H9 (cell line): ENCODE results near the gene TADA2A. TPM values are rescaled to one million over a fixed set of nuclear protein-coding genes. Genes with fewer than 3 reads are reported as not detected.

ENCODE experiments used
- DNase-seq: peaks from one replicate; pipeline ENCODE4 v3.0.0-alpha.2; 2017
- H2AFZ ChIP-seq: one replicate; pipeline ENCODE4 v1.6.1; 2013; ENCODE audit warnings: mild to moderate bottlenecking, low read length, control low read depth, moderate library complexity
- H2AK5ac ChIP-seq: 2 replicates; pipeline ENCODE4 v1.6.1; 2013; ENCODE audit warnings: low read length, control low read depth, mixed read lengths; ENCODE audit not compliant: insufficient read length
- H2BK120ac ChIP-seq: one replicate; pipeline ENCODE4 v1.6.1; 2013; ENCODE audit warnings: low read depth, mild to moderate bottlenecking, low read length, control low read depth, inconsistent platforms; ENCODE audit not compliant: poor library complexity, severe bottlenecking
- H2BK12ac ChIP-seq: 2 replicates; pipeline ENCODE4 v1.6.1; 2013; ENCODE audit warnings: low read length, control low read depth, mixed read lengths, low read depth; ENCODE audit not compliant: insufficient read length
- H2BK15ac ChIP-seq: 2 replicates; pipeline ENCODE4 v1.6.1; 2013; ENCODE audit warnings: low read depth, low read length, control low read depth
- H2BK20ac ChIP-seq: one replicate; pipeline ENCODE4 v1.6.1; 2013; ENCODE audit warnings: low read depth, mild to moderate bottlenecking, low read length, control low read depth, inconsistent platforms; ENCODE audit not compliant: poor library complexity, severe bottlenecking
- H2BK5ac ChIP-seq: 2 replicates; pipeline ENCODE4 v1.6.1; 2013; ENCODE audit warnings: low read length, control low read depth, mixed read lengths; ENCODE audit not compliant: insufficient read length
- H3K14ac ChIP-seq: 2 replicates; pipeline ENCODE4 v1.6.1; 2013; ENCODE audit warnings: low read length, control low read depth; ENCODE audit not compliant: insufficient read depth
- H3K18ac ChIP-seq: 2 replicates; pipeline ENCODE4 v1.6.1; 2013; ENCODE audit warnings: low read depth, mild to moderate bottlenecking, mixed read lengths, low read length, control low read depth; ENCODE audit not compliant: insufficient read length
- H3K23ac ChIP-seq: 2 replicates; pipeline ENCODE4 v1.6.1; 2013; ENCODE audit warnings: low read length, control low read depth, mixed read lengths, low read depth; ENCODE audit not compliant: insufficient read length
- H3K23me2 ChIP-seq: 2 replicates; pipeline ENCODE4 v1.6.1; 2013; ENCODE audit warnings: low read depth, mild to moderate bottlenecking, mixed read lengths, low read length, control low read depth; ENCODE audit not compliant: insufficient read length, poor library complexity, severe bottlenecking
- H3K27ac ChIP-seq: 2 replicates; pipeline ENCODE4 v1.5.1; 2013; ENCODE audit warnings: low read length, control low read depth, mixed read lengths, low read depth; ENCODE audit not compliant: insufficient read length
- H3K27me3 ChIP-seq: 2 replicates; pipeline ENCODE4 v1.6.1; 2013; ENCODE audit warnings: low read length, control low read depth, inconsistent platforms; ENCODE audit not compliant: insufficient read depth
- H3K4ac ChIP-seq: 2 replicates; pipeline ENCODE4 v1.6.1; 2013; ENCODE audit warnings: low read depth, mild to moderate bottlenecking, control low read depth, inconsistent platforms, low read length, moderate library complexity
- H3K4me1 ChIP-seq: 2 replicates; pipeline ENCODE4 v1.6.1; 2013; ENCODE audit warnings: low read length, control low read depth, inconsistent platforms; ENCODE audit not compliant: insufficient read depth
- H3K4me2 ChIP-seq: 2 replicates; pipeline ENCODE4 v1.6.1; 2013; ENCODE audit warnings: low read length, control low read depth, mixed read lengths; ENCODE audit not compliant: insufficient read length, insufficient read depth
- H3K56ac ChIP-seq: 2 replicates; pipeline ENCODE4 v1.6.1; 2013; ENCODE audit warnings: low read depth, mild to moderate bottlenecking, mixed read lengths, low read length, control low read depth; ENCODE audit not compliant: insufficient read length
- H3K79me1 ChIP-seq: 2 replicates; pipeline ENCODE4 v1.6.1; 2013; ENCODE audit warnings: low read depth, mild to moderate bottlenecking, moderate library complexity, low read length, control low read depth, inconsistent platforms; ENCODE audit not compliant: insufficient read depth, poor library complexity, severe bottlenecking
- H3K79me2 ChIP-seq: 2 replicates; pipeline ENCODE4 v1.6.1; 2013; ENCODE audit warnings: low read length, control low read depth, inconsistent platforms; ENCODE audit not compliant: insufficient read depth
- H3K9ac ChIP-seq: 2 replicates; pipeline ENCODE4 v1.6.1; 2013; ENCODE audit warnings: low read length, control low read depth, mixed read lengths; ENCODE audit not compliant: insufficient read length; ENCODE audit errors: extremely low read depth
- H3K9me3 ChIP-seq: one replicate; pipeline ENCODE4 v1.6.1; 2013; ENCODE audit warnings: low read depth, low read length, inconsistent platforms; ENCODE audit not compliant: control insufficient read depth
- H3T11ph ChIP-seq: one replicate; pipeline ENCODE4 v1.6.1; 2013; ENCODE audit warnings: mild to moderate bottlenecking, low read length, control low read depth, inconsistent platforms
- H4K20me1 ChIP-seq: one replicate; pipeline ENCODE4 v1.6.1; 2013; ENCODE audit not compliant: control insufficient read depth, insufficient read length, insufficient read depth
- H4K5ac ChIP-seq: 2 replicates; pipeline ENCODE4 v1.6.1; 2013; ENCODE audit warnings: low read depth, mild to moderate bottlenecking, mixed read lengths, low read length, control low read depth; ENCODE audit not compliant: insufficient read length
- H4K8ac ChIP-seq: replicated peaks from 2 replicates; pipeline ENCODE4 v1.6.1; 2013; ENCODE audit warnings: low read length, control low read depth, mixed read lengths, low read depth; ENCODE audit not compliant: insufficient read length
- H4K91ac ChIP-seq: 2 replicates; pipeline ENCODE4 v1.6.1; 2013; ENCODE audit warnings: low read depth, mild to moderate bottlenecking, moderate library complexity, mixed read lengths, low read length, control low read depth; ENCODE audit not compliant: insufficient read length
- H3K27ac Mint-ChIP-seq, 3 experiments: 2 replicates in 2 of 3; 3 replicates in 1 of 3; pipeline ENCODE4 v1.8.0; 2020 to 2021; ENCODE audit warnings: mixed read lengths in 3 of 3, mild to moderate bottlenecking in 1 of 3, moderate library complexity in 1 of 3
- H3K27me3 Mint-ChIP-seq: 2 replicates; pipeline ENCODE4 v1.8.0; 2021; ENCODE audit warnings: low read depth, mild to moderate bottlenecking, moderate library complexity, mixed read lengths
- H3K36me3 Mint-ChIP-seq, 3 experiments: 2 replicates in 2 of 3; 3 replicates in 1 of 3; pipeline ENCODE4 v1.8.0; 2020 to 2021; ENCODE audit warnings: low read depth in 3 of 3, mixed read lengths in 3 of 3; ENCODE audit not compliant: insufficient read depth in 1 of 3
- H3K4me1 Mint-ChIP-seq, 2 experiments: 2 replicates each; pipeline ENCODE4 v1.8.0; 2020; ENCODE audit warnings: mixed read lengths in 2 of 2
- H3K4me3 Mint-ChIP-seq, 2 experiments: 2 replicates in 1 of 2; 3 replicates in 1 of 2; pipeline ENCODE4 v1.8.0; 2020 to 2021; ENCODE audit warnings: mild to moderate bottlenecking in 2 of 2, mixed read lengths in 2 of 2, moderate library complexity in 1 of 2
- H3K9me3 Mint-ChIP-seq, 2 experiments: 2 replicates in 1 of 2; 3 replicates in 1 of 2; pipeline ENCODE4 v1.8.0; 2020; ENCODE audit warnings: mild to moderate bottlenecking in 2 of 2, mixed read lengths in 2 of 2, moderate library complexity in 1 of 2
- WGBS: extraction: QIAGEN DNeasy Blood & Tissue Kit; methylation state at CpG from one replicate; pipeline ENCODE4 v1.1.7; 2013; ENCODE audit warnings: missing lambda C conversion rate, low lambda C conversion rate, mixed read lengths; ENCODE audit not compliant: insufficient read length; ENCODE audit errors: extremely low coverage; 5-methylcytosine and 5-hydroxymethylcytosine counted together
- total RNA-seq: library from RNA; stranded (reverse); gene quantifications from 2 replicates; pipeline ENCODE4 v1.2.1, GENCODE V29; 2021
- TF ChIP-seq, protein P1 (sequence below): fragments of 200-600 bp; sonication (generic); conservative IDR thresholded peaks from 3 replicates; pipeline ENCODE4 v1.8.0; 2021; ENCODE audit warnings: antibody characterized with exemption, mild to moderate bottlenecking

The TADA2A gene
- total RNA-seq, 1 experiment from 2014 or later = 20.9 TPM

DNA sequence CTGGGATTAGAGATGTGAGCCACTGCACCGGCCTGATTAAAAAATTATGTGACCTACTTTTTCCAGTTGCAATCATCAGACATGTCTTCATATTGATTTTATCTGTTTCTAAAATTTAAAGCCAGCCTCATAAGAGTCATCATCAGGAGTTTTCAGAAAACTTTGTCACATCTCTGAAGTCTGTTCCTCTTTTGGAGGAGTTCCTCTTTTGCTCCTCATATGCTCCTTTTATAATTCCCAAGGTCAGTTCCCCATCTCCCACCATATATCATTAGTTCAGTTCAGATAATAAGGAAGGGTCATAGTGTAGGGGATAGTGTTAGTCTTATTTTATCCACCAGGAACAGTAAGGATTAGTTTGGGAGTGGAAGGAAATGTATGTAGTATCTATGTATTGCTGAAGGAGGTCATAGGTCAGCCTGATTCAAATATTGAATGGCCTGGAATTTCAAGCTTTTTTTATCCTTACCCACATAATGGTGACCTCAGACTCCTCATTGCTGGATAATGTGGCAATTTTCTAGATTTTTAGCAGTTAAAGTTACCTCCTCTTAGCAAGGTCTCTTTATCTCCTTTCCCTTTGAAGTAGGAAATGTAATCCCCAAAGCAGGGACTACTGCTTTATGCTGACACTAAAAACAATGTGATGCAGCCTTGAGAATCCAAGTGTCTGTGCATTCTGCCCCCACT is 69.2 kb downstream of the TADA2A start:
- H3K27ac ChIP-seq = no peak overlapping the region
- no peak overlapping the region for H4K91ac ChIP-seq
- Mint-ChIP-seq H3K36me3 (peaks cover 3 to 67% (median 62%) of the 10 kb centered on the region in 3 experiments; a peak in 5 of 7 replicates), H3K27me3 (no peaks in the 10 kb centered on the region), H3K4me1 (peaks cover 3 to 6% of the 10 kb centered on the region in 2 experiments), H3K4me3 (no peak overlapping the region), H3K9me3 (no peaks in the 10 kb centered on the region), H3K27ac (no peak overlapping the region)
- H2BK5ac ChIP-seq = no peak overlapping the region
- no peak overlapping the region for H3K23ac ChIP-seq
- H3K4me1 ChIP-seq = no peaks in the 10 kb centered on the region
- H3K56ac ChIP-seq = no peak overlapping the region
- no peak overlapping the region for H3K14ac ChIP-seq
- no peak overlapping the region for H2AK5ac ChIP-seq
- H3T11ph ChIP-seq = no peak overlapping the region
- no peaks in the 10 kb centered on the region for H3K27me3 ChIP-seq
- no peaks in the 10 kb centered on the region for H3K79me1 ChIP-seq
- no peak overlapping the region for H3K18ac ChIP-seq
- H2BK20ac ChIP-seq = no peak overlapping the region
- no peak overlapping the region for H2BK12ac ChIP-seq
- no peaks in the 10 kb centered on the region for H3K79me2 ChIP-seq
- H4K8ac ChIP-seq = no peak overlapping the region
- no peak overlapping the region for H2BK15ac ChIP-seq
- WGBS = no CpG with 5 or more reads among the region's 1 CpG
- H3K23me2 ChIP-seq = no peaks in the 10 kb centered on the region
- no peaks in the 10 kb centered on the region for H4K20me1 ChIP-seq
- no peak overlapping the region for H2BK120ac ChIP-seq
- no peaks in the 10 kb centered on the region for H3K9me3 ChIP-seq
- H3K4ac ChIP-seq = no peak overlapping the region
- H3K9ac ChIP-seq = no peak overlapping the region
- H3K4me2 ChIP-seq = no peak overlapping the region
- no peak for DNase-seq
- H4K5ac ChIP-seq = no peak overlapping the region
- H2AFZ ChIP-seq = no peak overlapping the region
- TF ChIP-seq, protein P1, sequence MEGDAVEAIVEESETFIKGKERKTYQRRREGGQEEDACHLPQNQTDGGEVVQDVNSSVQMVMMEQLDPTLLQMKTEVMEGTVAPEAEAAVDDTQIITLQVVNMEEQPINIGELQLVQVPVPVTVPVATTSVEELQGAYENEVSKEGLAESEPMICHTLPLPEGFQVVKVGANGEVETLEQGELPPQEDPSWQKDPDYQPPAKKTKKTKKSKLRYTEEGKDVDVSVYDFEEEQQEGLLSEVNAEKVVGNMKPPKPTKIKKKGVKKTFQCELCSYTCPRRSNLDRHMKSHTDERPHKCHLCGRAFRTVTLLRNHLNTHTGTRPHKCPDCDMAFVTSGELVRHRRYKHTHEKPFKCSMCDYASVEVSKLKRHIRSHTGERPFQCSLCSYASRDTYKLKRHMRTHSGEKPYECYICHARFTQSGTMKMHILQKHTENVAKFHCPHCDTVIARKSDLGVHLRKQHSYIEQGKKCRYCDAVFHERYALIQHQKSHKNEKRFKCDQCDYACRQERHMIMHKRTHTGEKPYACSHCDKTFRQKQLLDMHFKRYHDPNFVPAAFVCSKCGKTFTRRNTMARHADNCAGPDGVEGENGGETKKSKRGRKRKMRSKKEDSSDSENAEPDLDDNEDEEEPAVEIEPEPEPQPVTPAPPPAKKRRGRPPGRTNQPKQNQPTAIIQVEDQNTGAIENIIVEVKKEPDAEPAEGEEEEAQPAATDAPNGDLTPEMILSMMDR = no peak
